Heart right ventricle (tissue), 16 donors: Measurements from ENCODE around the gene MBNL3. TPM values are rescaled to one million over a fixed set of nuclear protein-coding genes. Genes with fewer than 3 reads are reported as not detected.

Experiments used
- ATAC-seq, 8 donors: fragments of 200-7000 bp; cut with Tn5 transposase; one replicate each; pipeline ENCODE4 v1.9.1; 2020; ENCODE audit warnings: mild to moderate bottlenecking in 8 of 8, moderate library complexity in 8 of 8, moderate number of reproducible peaks in 1 of 8
- DNase-seq, 2 donors: peaks; one replicate each; pipeline ENCODE4 v3.0.0-alpha.2; 2020
- H3K27ac ChIP-seq, 10 donors: fragments of 200-600 bp; sonication (generic) in 2 of 10; one replicate each; pipeline versions ENCODE4 v1.5.0 to v1.8.0; 2020 to 2022; ENCODE audit warnings: mild to moderate bottlenecking in 3 of 10
- H3K27me3 ChIP-seq, 7 donors: fragments of 200-600 bp; one replicate each; pipeline ENCODE4 v1.8.0; 2021 to 2022; ENCODE audit warnings: mild to moderate bottlenecking in 2 of 7
- H3K36me3 ChIP-seq, 9 donors: fragments of 200-600 bp; sonication (generic) in 1 of 9; one replicate each; pipeline versions ENCODE4 v1.5.0 to v1.8.0; 2020 to 2022; ENCODE audit warnings: mild to moderate bottlenecking in 2 of 9
- H3K4me1 ChIP-seq, 9 donors: fragments of 200-600 bp; sonication (generic) in 1 of 9; one replicate each; pipeline versions ENCODE4 v1.5.0 to v1.8.0; 2020 to 2022; ENCODE audit warnings: mild to moderate bottlenecking in 4 of 9
- H3K4me3 ChIP-seq, 10 donors: fragments of 200-600 bp; sonication (generic) in 2 of 10; one replicate each; pipeline versions ENCODE4 v1.5.0 to v1.8.0; 2020 to 2022; ENCODE audit warnings: mild to moderate bottlenecking in 7 of 10, moderate library complexity in 2 of 10
- H3K9me3 ChIP-seq, 11 donors: fragments of 200-600 bp in 10 of 11; sonication (generic) in 2 of 11; one replicate each; pipeline versions ENCODE4 v1.5.0 to v1.8.0; 2013 to 2022; ENCODE audit warnings: mild to moderate bottlenecking in 2 of 11, control low read depth in 1 of 11, moderate library complexity in 1 of 11
- WGBS, 2 donors: extraction: QIAGEN DNeasy Blood & Tissue Kit; methylation state at CpG; one replicate each; pipeline ENCODE4 v1.1.7; 2013; ENCODE audit warnings: inconsistent platforms in 1 of 2; 5-methylcytosine and 5-hydroxymethylcytosine counted together
- intact Hi-C, 10 donors: fragments of 100-400 bp; cut with DNase I; formaldehyde crosslinking; loops; one replicate each; pipeline versions ENCODE4 v1.11.1 to v1.14.2; 2022
- polyA plus RNA-seq, 2 donors: library from polyadenylated mRNA; stranded (reverse); fragments of 200-250 nt; gene quantifications; one replicate each; pipeline ENCODE4 v1.2.3, GENCODE V29; 2013
- total RNA-seq, 10 donors: library from RNA; stranded (reverse); fragmentation: NEBNext Ultra II Directional in 3 of 10; extraction: Animal tissue kit (Norgen Biotek cat#: 25700) in 3 of 10; gene quantifications; one replicate each; pipeline versions ENCODE4 v1.2.1 to v1.2.4, GENCODE V29; 2021 to 2023
- TF ChIP-seq, protein P1 (sequence below), 9 donors: fragments of 200-600 bp; sonication (generic) in 2 of 9; IDR thresholded peaks; one replicate each; pipeline versions ENCODE4 v1.5.0 to v1.8.0; 2021 to 2022; ENCODE audit warnings: antibody characterized with exemption in 9 of 9, mild to moderate bottlenecking in 5 of 9, moderate library complexity in 1 of 9
- donor health status: Arrhythmogenic right ventricular cardiomyopathy.
- donor health status: ischemic (EF 13 %, LVEDD 7.1; RV severe dilation, severe dysfunction).
- donor health status: healthy with polysubstance abuse.
- donor health status: DM: no; HTN: yes; CAD: no.
- donor health status: DM: no; HTN: no; CAD: no.
- donor health status: ischemic (EF 25% LVEDD 6.9; RV normal size, moderate dysfunction).
- donor health status: ischemic (EF 25% LVEDD 5.7; RV mildly dilated, moderate dysfunction).
- donor health status: healthy.
- donor health status: DM: yes; HTN: yes; CAD: no.
- donor health status: Ischemic cardiomyopathy.
- donor health status: ischemic (EF 35%, LVEDD 5.7; RV mildly dilated, moderate dysfunction).
- donor health status: nonischemic (EF 11% LVEDD 7.7; RV severe dilation, severe dysfunction).
- donor health status: DM: yes; HTN: yes; CAD: no.
- donor health status: PGD.
- donor health status: ischemic (EF 29% LVEDD 5.4; RV normal size, mild dysfunction).
- donor health status: nonischemic (EF 23%, LVEDD 6.1; RV moderate dilation, normal function).

MBNL3 gene
- total and polyA plus RNA-seq, 12 donors, result 0.51 to 41.9 (median 5.6) TPM

DNA sequence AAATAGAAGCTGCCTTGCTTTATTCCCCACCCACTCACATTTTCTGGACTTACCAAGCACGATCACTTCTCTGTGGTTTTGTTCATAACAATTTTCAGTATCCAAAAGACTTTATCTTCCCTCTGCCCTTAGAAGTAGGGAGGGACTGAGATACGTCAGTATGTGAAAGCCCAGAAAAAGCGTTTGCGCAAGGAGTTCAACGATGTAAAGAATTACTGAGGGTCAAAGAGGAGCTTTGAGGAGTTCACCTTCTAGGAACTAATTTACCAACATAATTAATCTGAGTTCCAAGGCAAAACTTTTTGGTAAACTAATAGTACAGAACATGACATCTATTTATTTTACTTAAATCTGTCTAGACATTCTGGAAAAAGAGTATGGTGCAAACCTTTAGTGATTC lies 84.6 kb downstream of the MBNL3 start:
- WGBS, 2 donors, result 87% methylated on average over 5 of the region's 5 CpGs
- TF ChIP-seq, protein P1, sequence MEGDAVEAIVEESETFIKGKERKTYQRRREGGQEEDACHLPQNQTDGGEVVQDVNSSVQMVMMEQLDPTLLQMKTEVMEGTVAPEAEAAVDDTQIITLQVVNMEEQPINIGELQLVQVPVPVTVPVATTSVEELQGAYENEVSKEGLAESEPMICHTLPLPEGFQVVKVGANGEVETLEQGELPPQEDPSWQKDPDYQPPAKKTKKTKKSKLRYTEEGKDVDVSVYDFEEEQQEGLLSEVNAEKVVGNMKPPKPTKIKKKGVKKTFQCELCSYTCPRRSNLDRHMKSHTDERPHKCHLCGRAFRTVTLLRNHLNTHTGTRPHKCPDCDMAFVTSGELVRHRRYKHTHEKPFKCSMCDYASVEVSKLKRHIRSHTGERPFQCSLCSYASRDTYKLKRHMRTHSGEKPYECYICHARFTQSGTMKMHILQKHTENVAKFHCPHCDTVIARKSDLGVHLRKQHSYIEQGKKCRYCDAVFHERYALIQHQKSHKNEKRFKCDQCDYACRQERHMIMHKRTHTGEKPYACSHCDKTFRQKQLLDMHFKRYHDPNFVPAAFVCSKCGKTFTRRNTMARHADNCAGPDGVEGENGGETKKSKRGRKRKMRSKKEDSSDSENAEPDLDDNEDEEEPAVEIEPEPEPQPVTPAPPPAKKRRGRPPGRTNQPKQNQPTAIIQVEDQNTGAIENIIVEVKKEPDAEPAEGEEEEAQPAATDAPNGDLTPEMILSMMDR (IDR thresholded peaks at IDR 0.05), result no peak
- intact Hi-C loops, result no loop called here
- Histone ChIP-seq H3K27ac (no peak overlapping the region), H3K36me3 (no peaks in the 10 kb centered on the region), H3K9me3 (no peaks in the 10 kb centered on the region), H3K4me1 (no peaks in the 10 kb centered on the region), H3K27me3 (peaks cover 0 to 31% (median 0%) of the 10 kb centered on the region in 7 donors), H3K4me3 (no peak overlapping the region)
- DNase-seq (no peak), ATAC-seq (no peak)

DNA sequence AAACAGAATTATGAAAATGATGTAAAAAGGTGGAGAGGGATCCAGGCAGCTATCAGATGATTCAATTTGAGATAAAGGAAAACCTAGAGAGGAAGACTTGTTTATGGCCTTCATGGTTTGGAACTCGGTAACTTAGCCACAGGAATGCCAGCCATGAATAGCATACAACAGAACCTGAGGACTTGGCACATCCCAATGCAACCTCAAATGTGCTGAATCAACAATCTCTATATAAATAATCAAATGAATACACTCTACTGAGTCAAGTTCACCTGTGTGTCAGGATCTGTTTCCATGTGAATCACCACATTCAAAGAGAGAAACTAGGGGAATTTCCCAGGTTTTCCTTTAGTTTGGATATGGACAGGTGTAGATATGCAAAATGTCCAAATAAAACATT lies 86.9 kb downstream of the MBNL3 start:
- 71 to 87% methylated on average over 1 of the region's 1 CpG for WGBS, 2 donors

DNA sequence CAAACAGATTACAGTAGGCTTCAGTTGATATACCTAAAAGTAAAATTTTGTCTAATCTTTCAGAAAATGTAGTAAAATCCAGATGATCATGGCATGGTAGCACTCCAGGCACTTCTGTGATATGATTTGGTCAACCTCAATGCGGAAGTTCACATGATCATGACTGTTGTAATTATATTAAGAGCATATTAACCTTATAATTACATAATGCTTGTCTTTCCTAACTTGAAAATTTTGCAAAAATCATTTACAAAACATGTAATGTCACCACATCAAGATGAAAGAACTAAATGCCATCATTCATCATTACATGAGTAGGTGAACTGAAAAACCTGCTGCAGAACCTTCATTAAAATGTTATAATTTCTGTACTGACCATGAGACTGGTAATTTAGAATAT lies 88.1 kb downstream of the MBNL3 start:
- H3K9me3 ChIP-seq, result no peaks in the 10 kb centered on the region
- intact Hi-C loops, result no loop called here
- ATAC-seq (no peak), DNase-seq (no peak)
- WGBS, 2 donors, result 95 to 100% methylated on average over 1 of the region's 1 CpG
- peaks cover 0 to 22% (median 0%) of the 10 kb centered on the region in 7 donors for H3K27me3 ChIP-seq
- H3K36me3 ChIP-seq, result no peaks in the 10 kb centered on the region
- TF ChIP-seq, protein P1 (IDR thresholded peaks at IDR 0.05), result no peak
- H3K4me3 ChIP-seq, result no peak overlapping the region
- no peaks in the 10 kb centered on the region for H3K4me1 ChIP-seq
- no peak overlapping the region for H3K27ac ChIP-seq

More for the DNA sequence above, 86.9 kb downstream of the MBNL3 start:
- TF ChIP-seq, protein P1 (IDR thresholded peaks at IDR 0.05), result no peak
- no peaks in the 10 kb centered on the region for H3K36me3 ChIP-seq
- intact Hi-C loops, result no loop called here
- no peaks in the 10 kb centered on the region for H3K9me3 ChIP-seq
- DNase-seq, result no peak
- H3K4me1 ChIP-seq, result no peaks in the 10 kb centered on the region
- no peak overlapping the region for H3K27ac ChIP-seq
- H3K4me3 ChIP-seq, result no peak overlapping the region
- peaks cover 0 to 26% (median 0%) of the 10 kb centered on the region in 7 donors for H3K27me3 ChIP-seq
- ATAC-seq, result no peak

DNA sequence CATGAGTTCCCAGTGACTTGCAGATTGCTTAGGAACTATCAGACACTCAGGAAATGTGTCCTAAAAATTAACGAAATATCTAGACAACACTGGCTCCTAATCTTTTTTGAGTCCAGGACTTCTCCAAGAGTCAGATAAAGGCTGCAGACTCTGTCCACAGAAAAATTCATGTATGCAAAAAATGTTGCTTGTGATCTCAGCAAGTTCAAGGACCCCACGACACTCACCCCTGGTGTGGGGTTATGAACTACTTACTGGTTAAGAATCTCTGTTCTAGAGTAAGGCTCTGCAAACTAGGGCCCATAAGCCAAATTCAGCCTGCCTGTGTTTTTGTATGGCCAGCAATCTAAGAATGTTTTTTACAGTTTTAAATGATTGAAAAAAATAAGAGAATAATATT lies 93.2 kb downstream of the MBNL3 start:
- 39 to 46% methylated on average over 2 of the region's 2 CpGs for WGBS, 2 donors
- DNase-seq, result no peak
- no peaks in the 10 kb centered on the region for H3K36me3 ChIP-seq
- no peak for ATAC-seq
- no peak overlapping the region for H3K4me3 ChIP-seq
- no peak overlapping the region for H3K27ac ChIP-seq
- peaks cover 0 to 6% (median 0%) of the 10 kb centered on the region in 9 donors for H3K4me1 ChIP-seq
- H3K27me3 ChIP-seq, result no peaks in the 10 kb centered on the region
- intact Hi-C loops, result no loop called here
- H3K9me3 ChIP-seq, result no peaks in the 10 kb centered on the region
- TF ChIP-seq, protein P1 (IDR thresholded peaks at IDR 0.05), result no peak
